Aorta (tissue), 5 donors: ENCODE measurements around the gene FGF19. TPM values are rescaled to one million over a fixed set of nuclear protein-coding genes. Genes with fewer than 3 reads are reported as not detected.

Experiments
- ATAC-seq: fragments of 200-7000 bp; cut with Tn5 transposase; one replicate; pipeline ENCODE4 v1.9.1; 2022; ENCODE audit warnings: moderate library complexity; ENCODE audit not compliant: low FRiP score
- DNase-seq, 2 donors: peaks; one replicate each; pipeline ENCODE4 v3.0.0-alpha.2; 2020
- H3K27ac ChIP-seq, 2 donors: one replicate each; pipeline ENCODE4 v1.5.1; 2013; ENCODE audit warnings: low read length in 2 of 2, mild to moderate bottlenecking in 2 of 2, moderate library complexity in 2 of 2, control low read depth in 1 of 2, inconsistent platforms in 1 of 2, low read depth in 1 of 2
- H3K27me3 ChIP-seq, 2 donors: one replicate each; pipeline ENCODE4 v1.6.1; 2013; ENCODE audit warnings: control low read depth in 1 of 2, low read length in 1 of 2, mild to moderate bottlenecking in 1 of 2, moderate library complexity in 1 of 2; ENCODE audit not compliant: insufficient read depth in 2 of 2, control insufficient read depth in 1 of 2
- H3K36me3 ChIP-seq, 2 donors: one replicate each; pipeline ENCODE4 v1.6.1; 2013; ENCODE audit warnings: control low read depth in 1 of 2, low read length in 1 of 2, mild to moderate bottlenecking in 1 of 2; ENCODE audit not compliant: insufficient read depth in 2 of 2, control insufficient read depth in 1 of 2
- H3K4me1 ChIP-seq, 2 donors: one replicate each; pipeline ENCODE4 v1.6.1; 2013; ENCODE audit warnings: low read length in 2 of 2, control low read depth in 1 of 2, mild to moderate bottlenecking in 1 of 2, moderate library complexity in 1 of 2; ENCODE audit not compliant: insufficient read depth in 2 of 2, control insufficient read depth in 1 of 2
- H3K4me3 ChIP-seq, 2 donors: one replicate each; pipeline ENCODE4 v1.5.1; 2013; ENCODE audit warnings: low read length in 2 of 2, control low read depth in 1 of 2, mild to moderate bottlenecking in 1 of 2
- H3K9me3 ChIP-seq: one replicate; pipeline ENCODE4 v1.6.1; 2013; ENCODE audit warnings: mild to moderate bottlenecking, low read length; ENCODE audit not compliant: control insufficient read depth
- WGBS, 2 donors: extraction: QIAGEN DNeasy Blood & Tissue Kit; methylation state at CpG; one replicate each; pipeline ENCODE4 v1.1.7; 2013; 5-methylcytosine and 5-hydroxymethylcytosine counted together
- intact Hi-C, 2 donors: fragments of 100-400 bp; cut with DNase I; formaldehyde crosslinking; loops; one replicate each; pipeline versions ENCODE4 v1.14.2 to v1.15.0; 2022
- polyA plus RNA-seq, 2 donors: library from polyadenylated mRNA; stranded (reverse); fragments of 200-250 nt; gene quantifications; one replicate each; pipeline ENCODE4 v1.2.3, GENCODE V29; 2013
- total RNA-seq, 2 donors: library from RNA; stranded (reverse); fragmentation: NEBNext Ultra II Directional; extraction: Animal tissue kit (Norgen Biotek cat#: 25700); gene quantifications; one replicate each; pipeline ENCODE4 v1.2.1, GENCODE V29; 2021
- donor health status: healthy with polysubstance abuse.
- donor health status: Bipolar disorder and iron deficiency.
- donor health status: DM: no; HTN: no; CAD: no.
- donor health status: DM: no; HTN: no; CAD: no.
- donor health status: DM: yes; HTN: yes; CAD: no.

Gene FGF19
- total and polyA plus RNA-seq, 4 donors, result not detected

DNA sequence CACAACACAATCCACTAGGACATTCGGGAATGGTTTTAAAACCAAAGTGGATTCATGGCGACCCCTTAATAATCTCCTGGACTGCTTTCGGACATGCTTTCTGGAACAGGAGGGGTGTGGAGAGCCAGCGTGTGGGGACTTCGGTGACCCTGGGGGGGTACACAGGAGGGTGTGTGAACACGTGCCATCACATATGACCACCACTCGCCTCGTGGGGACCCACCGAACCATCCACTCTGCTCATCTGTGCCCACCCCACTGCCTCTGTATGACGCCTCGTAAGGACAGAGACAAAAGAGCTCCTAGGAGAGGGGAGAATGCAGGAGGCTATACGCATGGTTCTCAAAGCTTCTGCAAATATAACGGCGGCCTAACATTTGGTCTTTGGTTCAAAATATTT lies 37.6 kb downstream of the FGF19 start:
- H3K27ac ChIP-seq, result no peak overlapping the region
- no peaks in the 10 kb centered on the region for H3K27me3 ChIP-seq
- H3K4me3 ChIP-seq, result no peak overlapping the region
- no peak for DNase-seq
- intact Hi-C loops, result no loop called here
- no peak for ATAC-seq
- H3K36me3 ChIP-seq, result peaks cover 2 to 8% of the 10 kb centered on the region in 2 donors
- no peaks in the 10 kb centered on the region for H3K4me1 ChIP-seq
- WGBS, 2 donors, result 91 to 94% methylated on average over 14 of the region's 14 CpGs
- no peaks in the 10 kb centered on the region for H3K9me3 ChIP-seq

DNA sequence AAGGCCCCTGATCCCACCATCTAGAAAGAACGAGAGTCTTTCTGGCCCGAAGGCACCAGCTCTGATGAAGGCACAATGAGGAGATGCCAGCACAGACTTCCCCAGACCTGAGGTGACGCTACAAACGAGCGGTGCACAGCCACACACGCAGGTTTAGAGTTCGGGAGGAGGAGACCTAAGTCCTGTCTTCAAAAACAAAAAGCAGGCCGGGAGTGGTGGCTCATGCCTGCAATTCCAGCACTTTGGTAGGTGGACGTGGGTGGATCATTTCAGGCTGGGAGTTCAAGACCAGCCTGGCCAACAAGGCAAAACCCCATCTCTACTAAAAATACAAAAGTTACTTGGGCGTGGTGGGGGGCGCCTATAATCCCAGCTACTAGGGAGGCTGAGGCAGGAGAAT lies 38.2 kb downstream of the FGF19 start:
- no peak overlapping the region for H3K27ac ChIP-seq
- ATAC-seq, result no peak
- no peak overlapping the region for H3K4me3 ChIP-seq
- DNase-seq, result peak in 1 of 2 donors; percentile 65
- H3K36me3 ChIP-seq, result peaks cover 2 to 8% of the 10 kb centered on the region in 2 donors
- H3K27me3 ChIP-seq, result no peaks in the 10 kb centered on the region
- 90 to 92% methylated on average over 11 of the region's 11 CpGs for WGBS, 2 donors
- H3K4me1 ChIP-seq, result no peaks in the 10 kb centered on the region
- H3K9me3 ChIP-seq, result no peaks in the 10 kb centered on the region
- intact Hi-C loops, result no loop called here

DNA sequence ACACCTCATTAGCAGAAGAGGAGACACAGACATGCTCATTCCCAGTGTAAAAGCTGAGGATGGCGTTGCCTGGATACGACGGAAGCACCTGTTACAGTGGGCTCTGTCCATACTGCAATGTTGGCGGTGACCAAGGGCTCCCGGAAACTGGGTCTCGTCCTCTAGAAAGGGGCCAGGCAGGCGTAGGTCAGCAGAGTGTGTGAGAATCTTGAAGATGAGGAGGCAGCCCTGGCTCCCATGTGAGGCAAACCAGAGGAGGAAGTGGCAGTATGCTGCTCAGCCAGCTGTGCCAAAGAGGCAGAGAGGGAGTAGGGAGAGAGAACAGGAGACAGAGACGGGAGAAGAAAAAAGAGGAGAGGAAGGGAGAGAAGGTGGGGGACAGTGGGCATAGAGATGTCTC lies 38.9 kb downstream of the FGF19 start:
- H3K4me1 ChIP-seq, result no peaks in the 10 kb centered on the region
- peak in 1 of 2 donors; percentile 56 for DNase-seq
- H3K27ac ChIP-seq, result no peak overlapping the region
- no peaks in the 10 kb centered on the region for H3K27me3 ChIP-seq
- no peaks in the 10 kb centered on the region for H3K9me3 ChIP-seq
- H3K36me3 ChIP-seq, result peaks cover 2 to 8% of the 10 kb centered on the region in 2 donors
- intact Hi-C loops, result no loop called here
- 87 to 90% methylated on average over 8 of the region's 8 CpGs for WGBS, 2 donors
- H3K4me3 ChIP-seq, result no peak overlapping the region
- no peak for ATAC-seq

DNA sequence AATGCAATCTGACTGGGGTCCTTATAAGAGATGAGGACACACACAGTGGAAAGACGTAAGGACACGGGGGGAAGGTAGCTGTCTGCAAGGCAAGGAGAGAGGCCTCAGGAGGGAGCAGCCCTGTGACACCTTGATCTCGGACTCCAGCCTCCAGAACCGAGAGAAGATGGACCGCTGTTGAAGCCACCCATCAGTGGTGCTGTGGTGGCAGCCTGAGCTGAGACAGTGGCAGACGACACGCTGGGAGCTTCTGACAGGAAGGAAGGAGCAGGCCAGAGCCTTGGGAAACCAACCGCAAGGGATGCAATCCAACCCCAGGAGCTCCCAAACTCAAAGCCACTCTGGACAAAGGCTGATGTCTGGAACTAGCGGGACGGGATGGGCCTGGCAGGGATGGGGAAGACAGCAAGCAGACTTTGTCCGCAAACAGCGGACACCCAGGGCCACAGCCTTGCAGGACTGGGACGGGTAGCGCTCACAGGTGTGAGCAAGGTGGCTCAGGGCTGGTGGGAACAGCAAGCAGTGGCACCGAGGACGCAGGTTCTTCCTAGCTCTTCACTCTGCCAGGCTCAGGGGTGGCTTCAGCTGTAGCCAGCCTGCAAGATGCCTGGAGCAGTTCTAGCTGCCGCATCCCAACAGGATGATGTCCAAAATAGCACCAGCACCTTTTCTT lies 39.6 kb downstream of the FGF19 start:
- H3K4me3 ChIP-seq, result no peak overlapping the region
- H3K4me1 ChIP-seq, result no peaks in the 10 kb centered on the region
- no peak for ATAC-seq
- DNase-seq, result peak in 1 of 2 donors; percentile 65
- peaks cover 2 to 8% of the 10 kb centered on the region in 2 donors for H3K36me3 ChIP-seq
- H3K9me3 ChIP-seq, result no peaks in the 10 kb centered on the region
- H3K27ac ChIP-seq, result no peak overlapping the region
- 89 to 94% methylated on average over 17 of the region's 17 CpGs for WGBS, 2 donors
- intact Hi-C loops, result no loop called here
- no peaks in the 10 kb centered on the region for H3K27me3 ChIP-seq

DNA sequence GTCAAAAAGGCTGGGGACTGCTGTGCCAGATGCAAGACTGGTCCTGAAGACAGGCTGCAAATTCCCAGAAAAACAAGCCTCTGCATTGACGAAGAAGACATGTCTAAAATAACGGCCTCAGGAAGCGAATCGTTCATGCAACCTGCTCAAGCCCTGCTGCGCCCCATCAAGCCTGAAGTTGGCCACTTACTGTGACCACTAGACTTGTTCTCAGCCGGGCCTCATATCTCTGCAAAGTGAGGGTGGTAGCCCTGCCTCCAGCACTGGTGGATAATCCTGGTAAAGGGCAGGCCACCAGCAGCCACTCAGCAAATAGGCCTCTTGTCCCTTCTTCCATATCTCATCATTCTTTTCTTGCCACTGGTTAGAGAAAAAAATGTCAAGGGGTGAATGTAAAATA lies 40.5 kb downstream of the FGF19 start:
- Histone ChIP-seq H3K9me3 (no peaks in the 10 kb centered on the region), H3K4me3 (no peak overlapping the region), H3K36me3 (peaks cover 2 to 8% of the 10 kb centered on the region in 2 donors), H3K27ac (no peak overlapping the region), H3K27me3 (no peaks in the 10 kb centered on the region), H3K4me1 (no peaks in the 10 kb centered on the region)
- DNase-seq (no peak), ATAC-seq (no peak)
- intact Hi-C loops, result no loop called here
- 91 to 92% methylated on average over 6 of the region's 6 CpGs for WGBS, 2 donors

DNA sequence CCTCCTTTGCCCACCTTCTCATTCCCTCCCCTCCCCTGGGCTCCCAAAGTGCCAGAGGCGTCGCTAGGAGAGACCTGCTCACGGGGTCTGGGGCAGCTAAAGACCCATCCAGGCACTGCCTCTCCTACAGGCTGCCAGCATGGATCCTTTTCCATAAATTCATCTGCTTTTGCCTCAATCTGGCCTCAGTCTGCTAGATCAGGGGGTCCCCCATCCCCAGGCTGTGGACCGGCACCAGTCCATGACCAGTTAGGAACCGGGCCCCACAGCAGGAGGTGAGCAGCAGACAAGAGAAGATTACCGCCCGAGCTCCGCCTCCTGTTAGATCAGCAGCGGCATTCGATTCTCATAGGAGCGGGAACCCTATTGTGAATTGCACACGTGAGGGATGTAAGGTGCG lies 41.0 kb downstream of the FGF19 start:
- 91 to 92% methylated on average over 13 of the region's 13 CpGs for WGBS, 2 donors
- no peak for ATAC-seq
- Histone ChIP-seq H3K9me3 (no peaks in the 10 kb centered on the region), H3K27me3 (no peaks in the 10 kb centered on the region), H3K4me1 (no peaks in the 10 kb centered on the region), H3K27ac (no peak overlapping the region), H3K4me3 (no peak overlapping the region), H3K36me3 (peaks cover 2 to 8% of the 10 kb centered on the region in 2 donors)
- intact Hi-C loops, result no loop called here
- DNase-seq, result peak in 1 of 2 donors; percentile 30

DNA sequence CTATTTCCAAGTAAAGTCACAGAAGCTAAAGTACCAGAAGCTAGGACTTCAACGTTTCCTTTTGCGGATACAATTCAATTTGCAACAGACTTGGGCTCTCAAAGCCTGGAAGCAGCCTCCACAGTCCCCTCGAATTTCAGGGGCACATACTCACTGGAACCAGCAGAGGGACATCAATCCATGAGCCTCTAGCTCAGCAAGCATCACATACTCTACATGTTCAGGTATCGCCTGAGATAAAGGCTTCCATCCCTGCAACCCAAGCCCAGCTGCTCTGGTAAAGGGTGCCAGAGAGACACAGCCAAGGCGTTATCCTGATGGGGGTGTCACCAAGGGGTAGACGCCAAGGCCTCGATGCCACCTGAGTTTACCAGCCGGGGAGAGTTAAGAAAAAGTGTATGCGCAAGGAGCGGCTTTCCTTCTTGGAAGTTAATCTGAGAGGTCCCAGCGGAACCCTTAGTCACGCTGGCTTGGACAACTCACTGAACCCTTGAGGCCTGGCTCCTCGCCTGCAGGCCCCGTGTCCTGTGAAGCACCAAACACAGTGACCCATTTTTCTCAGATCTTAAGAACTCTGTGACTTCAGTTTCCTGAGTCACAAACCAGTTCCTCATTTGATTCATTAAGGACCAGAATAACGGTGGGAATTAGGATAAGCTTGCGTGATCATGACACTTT lies 41.7 kb downstream of the FGF19 start:
- peak; percentile 50 to 77 for DNase-seq
- H3K27ac ChIP-seq, result no peak overlapping the region
- no peak overlapping the region for H3K4me3 ChIP-seq
- 73 to 77% methylated on average over 16 of the region's 16 CpGs for WGBS, 2 donors
- ATAC-seq, result no peak
- intact Hi-C loops, result no loop called here
- H3K27me3 ChIP-seq, result no peaks in the 10 kb centered on the region
- H3K9me3 ChIP-seq, result no peaks in the 10 kb centered on the region
- H3K4me1 ChIP-seq, result no peaks in the 10 kb centered on the region
- H3K36me3 ChIP-seq, result peaks cover 2 to 5% of the 10 kb centered on the region in 2 donors

DNA sequence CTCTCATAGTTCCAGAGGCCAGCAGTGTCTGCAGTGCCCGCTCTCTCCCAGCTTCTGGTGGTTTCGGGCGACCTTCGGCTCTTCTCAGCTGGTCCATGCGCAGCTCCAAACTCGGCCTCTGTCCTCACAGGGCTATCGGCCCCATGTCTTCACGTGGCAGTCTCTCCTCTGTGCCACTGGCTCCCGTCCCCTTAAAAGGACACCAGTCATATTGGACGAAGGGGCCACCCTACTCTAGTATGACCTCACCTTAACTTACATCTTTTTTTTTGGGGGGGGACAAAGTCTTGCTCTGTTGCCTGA lies 42.5 kb downstream of the FGF19 start:
- peak in 1 of 2 donors; percentile 21 for DNase-seq
- WGBS, 2 donors, result 91 to 92% methylated on average over 10 of the region's 10 CpGs
- H3K36me3 ChIP-seq, result peaks cover 1 to 2% of the 10 kb centered on the region in 2 donors

DNA sequence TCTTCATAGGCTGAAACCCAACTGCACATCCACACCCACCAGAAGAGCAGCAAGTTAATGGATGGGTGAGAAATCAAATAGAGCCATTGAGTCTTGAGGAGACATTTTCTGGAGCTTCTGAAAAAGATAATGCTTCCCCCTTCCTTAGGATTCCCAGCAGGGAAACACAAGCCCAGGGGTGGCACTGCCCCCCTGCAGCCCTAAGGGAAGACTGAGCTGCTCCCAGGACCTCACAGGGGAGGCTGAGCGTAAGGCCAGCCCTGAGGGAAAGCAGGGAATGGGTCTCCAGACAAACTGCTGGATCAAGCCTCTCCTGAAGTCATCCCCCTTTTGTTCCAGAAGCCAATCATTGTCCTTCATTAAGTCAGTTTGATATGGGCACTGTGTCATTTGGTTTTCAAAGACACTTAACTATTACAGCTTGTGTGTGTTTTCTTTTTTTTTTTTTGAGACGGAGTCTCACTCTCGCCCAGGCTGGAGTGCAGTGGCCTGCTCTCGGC lies 43.8 kb downstream of the FGF19 start:
- Histone ChIP-seq H3K27me3 (no peaks in the 10 kb centered on the region), H3K36me3 (peaks cover 0 to 2% of the 10 kb centered on the region in 2 donors), H3K9me3 (no peaks in the 10 kb centered on the region), H3K4me1 (no peaks in the 10 kb centered on the region), H3K4me3 (no peak overlapping the region), H3K27ac (no peak overlapping the region)
- 89 to 93% methylated on average over 4 of the region's 4 CpGs for WGBS, 2 donors
- DNase-seq, result peak in 1 of 2 donors; percentile 35
- intact Hi-C loops, result no loop called here
- ATAC-seq, result no peak

More for the DNA sequence above, 42.5 kb downstream of the FGF19 start:
- Histone ChIP-seq H3K4me1 (no peaks in the 10 kb centered on the region), H3K27me3 (no peaks in the 10 kb centered on the region), H3K4me3 (no peak overlapping the region), H3K9me3 (no peaks in the 10 kb centered on the region), H3K27ac (no peak overlapping the region)
- no peak for ATAC-seq
- intact Hi-C loops, result no loop called here
